ENCODE measurements around the gene FAM83D. TPM values are rescaled to one million over a fixed set of nuclear protein-coding genes. Genes with fewer than 3 reads are reported as not detected.
"Not testable (repeated sequence)": the region's sequence is repeated elsewhere in the genome, so short reads cannot be mapped to it uniquely, and the experiment has no call there.

Gene FAM83D
- total RNA-seq, 3 donors from 2014 or later = 1.3 to 1.9 (median 1.4) TPM

- DNase-seq (no peak), ATAC-seq (no peak)
- Mint-ChIP-seq H3K9me3 (no peaks in the 10 kb centered on the region), H3K4me1 (ENCODE audit: low read depth) (peaks cover 9% of the 10 kb centered on the region), H3K27me3 (ENCODE audit: low read depth) (no peaks in the 10 kb centered on the region), H3K4me3 (no peak overlapping the region), H3K36me3 (ENCODE audit: insufficient read depth) (peaks cover 19% of the 10 kb centered on the region)
Observed at GRCh38 chr20:38979434-38979833, 53.2 kb downstream of the FAM83D start.

- H3K4me3 Mint-ChIP-seq = no peak overlapping the region
- H3K36me3 Mint-ChIP-seq (ENCODE audit: insufficient read depth) = peaks cover 16% of the 10 kb centered on the region
- H3K4me1 Mint-ChIP-seq (ENCODE audit: low read depth) = peaks cover 6% of the 10 kb centered on the region
- ATAC-seq (no peak), DNase-seq (no peak)
- H3K9me3 Mint-ChIP-seq = no peaks in the 10 kb centered on the region
- H3K27me3 Mint-ChIP-seq (ENCODE audit: low read depth) = no peaks in the 10 kb centered on the region
Observed at GRCh38 chr20:38979842-38980241, 53.6 kb downstream of the FAM83D start.

GRCh38 chr20:38982291-38982690, 56.1 kb downstream of the FAM83D start:
- H3K4me3 Mint-ChIP-seq = no peak overlapping the region
- no peaks in the 10 kb centered on the region for H3K9me3 Mint-ChIP-seq
- no peaks in the 10 kb centered on the region for H3K27me3 Mint-ChIP-seq (ENCODE audit: low read depth)
- ATAC-seq (no peak), DNase-seq (no peak)
- peaks cover 17% of the 10 kb centered on the region for H3K36me3 Mint-ChIP-seq (ENCODE audit: insufficient read depth)
- H3K4me1 Mint-ChIP-seq (ENCODE audit: low read depth) = peaks cover 5% of the 10 kb centered on the region

- H3K4me3 Mint-ChIP-seq = no peak overlapping the region
- H3K4me1 Mint-ChIP-seq (ENCODE audit: low read depth) = peaks cover 10% of the 10 kb centered on the region
- H3K36me3 Mint-ChIP-seq (ENCODE audit: insufficient read depth) = peaks cover 31% of the 10 kb centered on the region
- ATAC-seq = no peak
- DNase-seq = no peak
- H3K9me3 Mint-ChIP-seq = no peaks in the 10 kb centered on the region
- H3K27me3 Mint-ChIP-seq (ENCODE audit: low read depth) = no peaks in the 10 kb centered on the region
Observed at GRCh38 chr20:38985060-38985459, 58.8 kb downstream of the FAM83D start.

GRCh38 chr20:38985603-38986170, 59.5 kb downstream of the FAM83D start:
- H3K9me3 Mint-ChIP-seq = no peaks in the 10 kb centered on the region
- DNase-seq = no peak
- no peak for ATAC-seq
- no peak overlapping the region for H3K4me3 Mint-ChIP-seq
- peaks cover 32% of the 10 kb centered on the region for H3K36me3 Mint-ChIP-seq (ENCODE audit: insufficient read depth)
- H3K27me3 Mint-ChIP-seq (ENCODE audit: low read depth) = no peaks in the 10 kb centered on the region
- peaks cover 10% of the 10 kb centered on the region for H3K4me1 Mint-ChIP-seq (ENCODE audit: low read depth)

GRCh38 chr20:38986663-38987062, 60.4 kb downstream of the FAM83D start:
- no peak overlapping the region for H3K4me3 Mint-ChIP-seq
- H3K9me3 Mint-ChIP-seq = no peaks in the 10 kb centered on the region
- peaks cover 34% of the 10 kb centered on the region for H3K36me3 Mint-ChIP-seq (ENCODE audit: insufficient read depth)
- H3K27me3 Mint-ChIP-seq (ENCODE audit: low read depth) = no peaks in the 10 kb centered on the region
- no peak for DNase-seq
- peaks cover 10% of the 10 kb centered on the region for H3K4me1 Mint-ChIP-seq (ENCODE audit: low read depth)
- ATAC-seq = no peak

GRCh38 chr20:38987777-38988176, 61.6 kb downstream of the FAM83D start:
- DNase-seq (no peak), ATAC-seq (no peak)
- H3K4me1 Mint-ChIP-seq (ENCODE audit: low read depth) = peaks cover 7% of the 10 kb centered on the region
- H3K27me3 Mint-ChIP-seq (ENCODE audit: low read depth) = no peaks in the 10 kb centered on the region
- H3K4me3 Mint-ChIP-seq = no peak overlapping the region
- no peaks in the 10 kb centered on the region for H3K9me3 Mint-ChIP-seq
- peaks cover 31% of the 10 kb centered on the region for H3K36me3 Mint-ChIP-seq (ENCODE audit: insufficient read depth)

- no peaks in the 10 kb centered on the region for H3K9me3 Mint-ChIP-seq
- H3K4me1 Mint-ChIP-seq (ENCODE audit: low read depth) = peaks cover 7% of the 10 kb centered on the region
- no peak for DNase-seq
- no peaks in the 10 kb centered on the region for H3K27me3 Mint-ChIP-seq (ENCODE audit: low read depth)
- H3K4me3 Mint-ChIP-seq = no peak overlapping the region
- no peak for ATAC-seq
- peaks cover 35% of the 10 kb centered on the region for H3K36me3 Mint-ChIP-seq (ENCODE audit: insufficient read depth)
Observed at GRCh38 chr20:38990728-38991127, 64.5 kb downstream of the FAM83D start.

GRCh38 chr20:38991814-38992704, 65.8 kb downstream of the FAM83D start:
- Mint-ChIP-seq H3K36me3 (ENCODE audit: insufficient read depth) (peaks cover 40% of the 10 kb centered on the region), H3K4me1 (ENCODE audit: low read depth) (peaks cover 5% of the 10 kb centered on the region), H3K4me3 (no peak overlapping the region), H3K27me3 (ENCODE audit: low read depth) (no peaks in the 10 kb centered on the region), H3K9me3 (no peaks in the 10 kb centered on the region)
- ATAC-seq (no peak), DNase-seq (no peak)

- Mint-ChIP-seq H3K4me1 (ENCODE audit: low read depth) (peaks cover 21% of the 10 kb centered on the region), H3K27me3 (ENCODE audit: low read depth) (no peaks in the 10 kb centered on the region), H3K9me3 (no peaks in the 10 kb centered on the region), H3K4me3 (no peak overlapping the region), H3K36me3 (ENCODE audit: insufficient read depth) (peaks cover 42% of the 10 kb centered on the region)
- ATAC-seq = no peak
- DNase-seq = no peak
Observed at GRCh38 chr20:38995536-38996044, 69.4 kb downstream of the FAM83D start.

- H3K4me1 Mint-ChIP-seq (ENCODE audit: low read depth) = peaks cover 21% of the 10 kb centered on the region
- H3K36me3 Mint-ChIP-seq (ENCODE audit: insufficient read depth) = peaks cover 47% of the 10 kb centered on the region
- not testable (repeated sequence) for H3K4me3 Mint-ChIP-seq; ATAC-seq; H3K27me3 Mint-ChIP-seq (ENCODE audit: low read depth); H3K9me3 Mint-ChIP-seq; DNase-seq
Observed at GRCh38 chr20:38996866-38997265, 70.6 kb downstream of the FAM83D start.

- peaks cover 50% of the 10 kb centered on the region for H3K36me3 Mint-ChIP-seq (ENCODE audit: insufficient read depth)
- peak; percentile 29 for DNase-seq
- H3K9me3 Mint-ChIP-seq = no peaks in the 10 kb centered on the region
- H3K4me1 Mint-ChIP-seq (ENCODE audit: low read depth) = peaks cover 21% of the 10 kb centered on the region
- no peaks in the 10 kb centered on the region for H3K27me3 Mint-ChIP-seq (ENCODE audit: low read depth)
- peak; percentile 85 to 88 for ATAC-seq
- H3K4me3 Mint-ChIP-seq = no peak overlapping the region
Observed at GRCh38 chr20:38997622-38998021, 71.4 kb downstream of the FAM83D start.

GRCh38 chr20:38999217-38999616, 73.0 kb downstream of the FAM83D start:
- Mint-ChIP-seq H3K4me3 (no peak overlapping the region), H3K4me1 (ENCODE audit: low read depth) (peaks cover 28% of the 10 kb centered on the region), H3K36me3 (ENCODE audit: insufficient read depth) (peaks cover 59% of the 10 kb centered on the region), H3K9me3 (no peaks in the 10 kb centered on the region), H3K27me3 (ENCODE audit: low read depth) (no peaks in the 10 kb centered on the region)
- DNase-seq = no peak
- no peak for ATAC-seq

GRCh38 chr20:38999965-39000910, 74.0 kb downstream of the FAM83D start:
- Mint-ChIP-seq H3K36me3 (ENCODE audit: insufficient read depth) (peaks cover 56% of the 10 kb centered on the region), H3K9me3 (no peaks in the 10 kb centered on the region), H3K4me3 (no peak overlapping the region), H3K4me1 (ENCODE audit: low read depth) (peaks cover 33% of the 10 kb centered on the region), H3K27me3 (ENCODE audit: low read depth) (no peaks in the 10 kb centered on the region)
- ATAC-seq (no peak), DNase-seq (no peak)
